Activated T-cell treated with anti-CD3 and anti-CD28 coated beads for 1 hour (primary cell): Measurements from ENCODE around the gene MIEN1.
A peak's percentile ranks its signal among the peaks of the same experiment; 100 is the strongest.
"Not testable (repeated sequence)": the region's sequence is repeated elsewhere in the genome, so short reads cannot be mapped to it uniquely, and the experiment has no call there.

Experiments
- DNase-seq: peaks from one replicate; pipeline ENCODE4 v3.0.0-alpha.2; 2020; ENCODE audit warnings: low read depth

Gene MIEN1, protein sequence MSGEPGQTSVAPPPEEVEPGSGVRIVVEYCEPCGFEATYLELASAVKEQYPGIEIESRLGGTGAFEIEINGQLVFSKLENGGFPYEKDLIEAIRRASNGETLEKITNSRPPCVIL

DNA sequence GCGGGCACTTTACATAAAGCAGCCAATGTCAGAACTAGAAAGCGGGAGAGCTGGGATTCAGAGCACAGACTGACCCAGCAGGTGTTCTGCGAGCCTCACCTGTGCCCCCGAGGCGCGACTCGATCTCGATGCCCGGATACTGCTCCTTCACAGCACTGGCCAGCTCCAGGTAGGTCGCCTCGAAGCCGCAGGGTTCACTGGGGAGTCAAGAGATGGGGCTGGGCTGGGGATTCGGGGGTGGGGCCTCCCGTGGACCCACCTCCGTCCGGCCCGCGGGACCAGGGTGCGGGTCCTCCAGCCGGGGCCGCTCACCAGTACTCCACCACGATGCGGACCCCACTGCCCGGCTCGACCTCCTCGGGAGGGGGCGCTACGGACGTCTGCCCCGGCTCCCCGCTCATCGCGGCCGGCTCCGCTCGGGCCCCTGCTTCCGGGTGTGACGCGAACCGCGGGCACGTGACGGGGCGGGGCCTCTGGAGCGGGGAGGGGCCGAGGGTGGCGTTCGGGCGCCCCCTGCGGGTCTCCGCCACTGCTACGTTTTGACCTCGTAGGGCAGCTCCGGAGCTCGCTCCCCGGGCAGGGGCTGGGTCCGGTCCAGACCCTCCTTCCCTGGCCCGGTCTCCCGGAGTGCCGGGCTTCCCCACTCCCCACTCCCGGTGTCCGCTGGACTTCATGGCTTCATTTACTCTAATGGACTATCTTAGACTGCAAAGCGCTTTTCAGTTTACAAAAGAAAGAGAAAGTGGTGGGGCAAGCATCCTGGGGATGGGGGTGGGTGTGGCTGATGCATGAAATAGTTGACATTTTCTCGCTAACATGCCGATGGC is at the start of gene MIEN1:
Gene MIEN1 (minus strand): TSS at position 438 of the 827 bp plus-strand sequence. CDS start 37 bp downstream, at position 401.
- DNase-seq, result peak; percentile 95

DNA sequence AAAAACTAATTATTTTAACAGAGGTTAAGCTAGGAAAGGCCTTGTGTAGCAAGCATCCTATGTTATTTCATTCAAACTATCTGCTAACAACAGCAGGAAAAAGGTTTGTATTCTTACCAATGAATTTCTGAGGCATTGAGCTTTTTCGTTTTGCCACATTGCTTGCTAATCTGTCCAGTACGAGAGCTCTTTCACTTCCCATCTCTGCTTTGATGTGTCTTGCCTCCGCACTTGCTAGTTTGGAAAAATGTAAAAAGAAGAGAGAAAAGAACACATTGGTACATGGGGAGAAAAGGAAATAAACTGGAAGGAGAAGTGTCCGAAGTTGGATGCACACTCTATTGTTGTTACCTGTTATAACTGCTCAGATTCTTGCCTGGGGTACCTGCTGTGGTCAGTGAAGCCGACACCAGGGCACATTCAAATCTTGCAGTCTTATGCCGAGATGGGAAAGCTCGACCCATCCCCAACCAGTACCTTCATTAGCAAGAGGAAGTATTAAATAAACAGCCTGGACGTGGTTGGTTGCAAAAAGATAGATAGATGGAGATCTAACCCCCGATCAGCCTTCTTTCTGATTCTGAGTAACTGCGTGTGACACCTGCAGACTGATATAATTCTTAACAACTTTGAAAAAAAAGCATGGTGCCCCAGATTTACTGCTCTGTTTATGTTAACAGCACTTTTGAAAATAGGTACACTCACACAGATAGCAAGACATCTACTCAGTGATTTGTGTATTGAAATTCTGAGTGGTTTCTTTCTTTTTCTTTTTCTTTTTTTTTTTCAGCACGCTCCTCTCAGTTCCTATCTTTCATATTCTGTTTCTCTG is 47.4 kb upstream of the MIEN1 start:
- DNase-seq, result no peak

DNA sequence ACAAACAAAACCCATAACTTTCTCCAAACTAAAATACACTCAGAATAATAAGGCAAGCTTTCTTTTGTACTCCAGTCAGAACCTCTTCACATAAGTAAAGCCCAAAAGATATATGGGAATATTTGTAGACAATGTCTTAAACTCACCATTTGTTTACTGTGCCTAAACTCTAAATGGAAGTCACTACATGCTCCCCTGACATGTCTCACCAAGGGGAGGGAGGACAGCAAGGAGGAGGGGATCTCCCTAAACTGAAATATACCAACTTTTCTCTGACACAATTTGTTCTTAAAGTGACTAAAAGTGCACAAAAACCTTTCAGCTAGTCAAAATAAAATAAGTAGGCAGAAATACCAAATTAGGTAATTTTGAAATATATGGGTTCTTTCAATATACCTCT is 45.9 kb upstream of the MIEN1 start:
- DNase-seq, result no peak

DNA sequence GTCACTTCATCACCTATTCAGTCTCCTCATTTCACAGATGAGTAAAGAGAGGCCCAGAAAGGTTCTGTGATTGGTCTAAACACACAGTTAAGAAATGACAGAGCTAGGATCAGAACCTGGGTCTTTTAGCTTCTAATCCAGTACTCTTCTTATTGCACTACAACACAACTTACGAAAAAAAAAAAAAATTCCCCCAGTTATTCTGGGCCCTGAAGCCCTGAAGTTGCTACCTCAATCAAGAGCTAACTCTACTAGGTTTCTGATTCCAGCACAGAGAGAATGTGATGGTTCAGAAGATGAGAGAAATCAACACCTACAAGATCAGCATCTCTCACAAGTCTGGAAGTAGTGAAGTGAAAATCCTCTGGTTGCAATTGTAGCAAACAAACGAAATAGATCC is 44.7 kb upstream of the MIEN1 start:
- DNase-seq, result no peak

DNA sequence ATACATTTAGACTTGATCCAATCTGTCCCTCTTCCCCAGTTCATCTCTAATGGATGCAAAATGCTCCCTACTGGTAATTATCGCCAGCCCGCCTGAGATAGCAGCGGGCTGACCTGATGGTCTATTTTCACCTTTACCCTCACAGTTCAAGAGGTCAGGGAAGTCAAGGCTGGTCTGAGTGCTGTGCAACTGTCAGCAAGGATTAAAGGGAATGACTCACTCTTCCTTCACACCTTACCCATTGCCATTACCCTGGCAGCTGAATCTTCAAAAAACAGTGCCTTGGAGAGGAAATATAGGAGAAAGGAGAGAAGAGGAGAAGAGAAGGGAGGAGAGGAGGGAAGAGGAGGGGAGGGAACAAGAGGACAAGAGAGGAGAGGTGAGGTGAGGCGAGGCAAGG is 43.7 kb upstream of the MIEN1 start:
- DNase-seq, result no peak

DNA sequence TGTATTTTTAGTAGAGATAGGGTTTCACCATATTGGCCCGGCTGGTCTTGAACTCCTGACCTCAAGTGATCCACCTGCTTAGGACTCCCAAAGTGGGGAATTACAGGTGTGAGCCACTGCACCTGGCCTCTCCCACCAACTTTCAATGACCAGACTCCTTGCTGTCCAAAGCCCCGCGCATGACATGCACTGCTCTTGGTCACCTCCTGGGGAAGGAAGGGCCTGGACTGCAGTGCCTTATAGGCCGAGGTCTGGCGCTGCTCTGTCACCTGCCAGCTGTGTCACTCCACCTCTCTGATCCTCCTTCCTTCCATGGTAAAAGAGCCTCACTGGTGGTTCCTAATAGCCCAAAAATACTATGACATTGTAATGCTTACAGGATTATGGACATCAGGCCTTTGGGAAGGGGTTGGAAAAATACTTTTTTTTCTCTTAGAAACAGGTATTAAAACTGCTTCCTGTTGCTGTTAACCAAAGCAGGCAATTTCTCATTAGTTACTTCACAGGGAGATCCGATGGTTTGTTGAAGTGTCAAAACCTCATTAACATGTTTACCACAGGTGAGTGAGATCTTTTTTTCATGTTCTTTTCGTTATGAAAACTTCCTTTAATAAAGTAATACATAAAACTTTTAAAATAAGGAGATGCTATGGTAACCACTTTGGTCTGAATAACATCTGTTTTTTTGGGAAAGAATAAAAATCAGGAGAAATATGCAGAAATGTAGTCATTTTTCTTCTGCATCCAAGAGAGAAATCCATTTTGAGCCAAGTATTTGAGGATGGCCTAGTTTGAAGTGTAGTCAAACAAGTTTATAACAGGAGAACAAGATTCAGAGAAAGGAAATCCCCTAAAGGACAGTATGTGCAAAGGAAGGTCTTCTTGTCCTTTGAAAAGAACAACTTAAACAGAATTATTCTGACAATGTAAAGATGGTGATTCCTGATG is 42.9 kb upstream of the MIEN1 start:
- DNase-seq, result no peak

DNA sequence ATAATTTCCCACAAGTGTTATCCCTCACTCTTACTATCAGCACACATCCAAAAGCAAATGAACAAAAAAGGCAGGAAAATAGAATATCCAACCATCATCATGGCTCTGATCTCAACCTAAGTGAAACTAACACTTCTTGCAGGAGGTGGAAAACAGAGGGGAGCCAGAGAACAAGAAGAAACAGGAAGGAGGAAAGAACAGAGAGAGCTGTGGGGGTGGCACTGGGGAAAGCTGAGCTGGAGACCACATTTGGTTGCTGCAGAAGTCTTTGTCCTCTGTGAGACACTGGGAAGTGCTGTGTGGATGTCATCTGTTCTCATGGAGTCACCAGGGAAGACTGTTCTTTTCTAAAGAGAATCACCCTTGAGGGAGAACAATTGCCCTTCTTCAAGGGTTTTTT is 42.1 kb upstream of the MIEN1 start:
- no peak for DNase-seq

DNA sequence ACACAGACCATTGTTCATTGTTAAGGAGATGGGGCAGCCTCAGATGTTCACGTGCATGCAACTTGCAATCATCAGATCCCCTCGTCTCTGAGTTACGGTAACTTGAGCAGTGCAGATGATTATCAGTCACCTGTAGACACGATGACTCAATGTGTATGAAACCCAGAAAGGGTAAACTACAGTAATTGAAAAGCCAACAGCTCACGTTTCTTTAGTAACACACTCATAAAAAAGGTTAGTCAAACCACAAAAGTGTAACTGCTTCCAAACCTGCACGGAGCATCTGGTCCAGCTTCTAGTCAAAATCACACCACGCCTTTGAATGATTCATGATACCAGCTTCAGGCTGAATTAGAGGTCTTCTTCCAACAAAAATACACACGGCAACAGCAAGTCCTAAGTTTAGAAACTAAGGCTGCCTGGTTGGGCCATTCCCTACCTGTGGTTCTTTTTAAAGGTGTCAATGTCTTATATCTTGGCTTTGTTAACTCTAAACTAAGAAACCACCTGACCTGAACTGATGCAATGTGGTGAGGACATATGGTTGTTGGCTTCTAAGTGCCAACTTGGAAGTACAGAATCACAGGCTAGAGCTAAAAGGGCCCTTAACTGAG is 39.7 kb upstream of the MIEN1 start:
- peak; percentile 22 for DNase-seq

DNA sequence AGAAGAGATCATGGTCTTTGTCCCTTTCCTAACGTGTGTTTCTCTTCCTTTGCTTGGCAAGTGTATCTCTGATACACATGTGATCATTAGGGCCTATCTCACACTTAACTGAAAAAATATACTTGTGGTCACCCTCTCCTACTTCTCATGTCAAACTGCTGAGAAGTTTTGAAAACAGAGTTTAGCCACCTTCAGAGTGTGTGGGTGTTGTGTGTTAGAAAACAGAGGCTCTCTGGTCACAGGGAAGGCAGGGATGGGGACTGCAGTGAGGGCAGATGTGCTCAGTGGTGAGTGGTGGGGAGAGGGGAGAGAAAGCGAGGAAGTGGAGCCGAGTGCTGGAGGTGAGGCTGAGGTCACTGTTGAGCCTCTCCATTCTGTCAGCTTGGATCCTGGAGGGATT is 36.8 kb upstream of the MIEN1 start:
- DNase-seq, result no peak

DNA sequence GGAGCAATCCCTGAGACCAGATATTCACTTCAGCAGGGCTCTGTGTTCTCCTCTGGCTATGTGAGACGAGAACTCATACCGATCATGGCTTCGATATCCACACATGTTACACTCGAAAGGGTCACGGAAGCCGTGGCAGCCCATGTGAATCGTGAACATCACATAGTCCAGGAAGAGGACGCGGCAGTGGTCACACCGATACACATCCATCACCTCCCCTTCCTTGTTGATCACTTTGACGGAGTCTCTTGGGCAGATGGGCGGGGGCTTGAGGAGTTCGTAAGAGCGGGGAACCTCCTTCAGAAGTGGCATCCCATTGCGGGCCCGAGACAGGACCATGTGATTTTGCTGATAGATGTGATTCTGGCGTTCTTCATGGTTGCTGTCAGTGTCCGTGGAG is 35.4 kb upstream of the MIEN1 start:
- DNase-seq, result no peak

DNA sequence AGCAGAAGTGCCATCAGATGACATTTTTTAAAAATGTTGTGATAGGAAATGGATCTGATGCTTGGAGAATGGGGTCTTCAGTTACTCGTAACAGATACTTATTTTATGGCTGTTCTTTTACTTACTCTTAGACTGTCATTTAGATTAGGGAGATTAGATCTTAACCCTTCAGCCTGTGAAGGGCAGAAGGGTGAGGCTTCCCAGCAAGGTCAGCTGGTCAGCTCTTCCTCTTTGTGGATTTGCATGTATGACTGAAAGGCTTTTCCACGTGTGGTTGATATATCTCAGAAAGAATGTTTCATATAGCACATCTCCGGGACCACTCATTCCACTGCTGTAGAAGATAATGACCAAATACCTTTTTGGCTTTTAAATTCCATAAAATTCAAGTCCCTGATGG is 34.8 kb upstream of the MIEN1 start:
- no peak for DNase-seq

DNA sequence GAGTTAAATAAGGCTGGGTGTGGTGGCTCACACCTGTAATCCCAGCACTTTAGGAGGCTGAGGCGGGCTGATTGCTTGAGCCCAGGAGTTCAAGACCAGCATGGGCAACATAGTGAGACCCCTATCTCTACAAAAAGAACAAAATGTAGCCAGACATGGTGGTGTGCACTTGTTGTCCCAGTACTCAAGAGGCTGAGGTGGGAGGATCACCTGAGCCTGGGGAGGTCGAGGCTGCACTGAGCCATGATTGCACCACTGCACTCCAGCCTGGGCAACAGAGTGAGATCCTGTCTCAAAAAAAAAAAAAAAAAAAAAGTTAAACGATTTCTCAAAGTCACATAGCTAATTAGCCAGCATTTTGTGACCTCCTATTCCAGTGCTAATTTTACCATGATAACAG is 33.8 kb upstream of the MIEN1 start:
- DNase-seq, result not testable (repeated sequence)

DNA sequence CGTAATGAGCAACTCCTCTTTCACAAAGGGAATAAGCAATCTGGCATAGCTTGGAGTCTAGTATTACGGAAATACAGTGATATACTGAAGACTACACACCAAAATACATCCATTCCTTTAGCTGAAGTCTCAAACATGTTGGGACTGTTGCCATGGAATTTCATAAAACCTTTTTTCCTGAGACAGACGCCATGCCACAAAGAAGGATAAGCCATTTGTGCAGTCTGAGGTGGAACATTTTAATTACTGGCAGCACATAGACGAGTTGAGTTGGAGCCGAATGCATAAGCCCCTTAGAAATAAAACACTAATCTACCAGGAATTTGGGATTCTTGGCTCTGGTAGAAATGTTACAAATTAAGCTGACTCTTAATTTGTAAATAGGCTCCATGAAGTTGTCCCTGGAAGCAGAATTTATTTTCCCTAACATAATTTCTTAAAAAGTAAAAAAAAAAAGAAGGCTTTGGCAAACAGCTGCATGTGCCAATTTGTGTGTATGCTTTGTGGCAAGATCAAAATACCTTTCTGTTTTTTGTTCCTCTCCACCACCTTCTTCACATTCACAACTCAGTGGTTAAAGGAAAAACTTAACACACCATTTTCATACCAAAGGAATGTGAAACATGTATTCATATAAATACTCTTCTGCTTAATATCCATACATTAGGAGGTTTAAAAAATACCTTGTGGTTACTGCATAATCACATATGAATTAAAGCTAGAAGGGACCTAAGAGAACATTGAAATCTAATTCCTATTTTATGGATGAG is 32.9 kb upstream of the MIEN1 start:
- no peak for DNase-seq

DNA sequence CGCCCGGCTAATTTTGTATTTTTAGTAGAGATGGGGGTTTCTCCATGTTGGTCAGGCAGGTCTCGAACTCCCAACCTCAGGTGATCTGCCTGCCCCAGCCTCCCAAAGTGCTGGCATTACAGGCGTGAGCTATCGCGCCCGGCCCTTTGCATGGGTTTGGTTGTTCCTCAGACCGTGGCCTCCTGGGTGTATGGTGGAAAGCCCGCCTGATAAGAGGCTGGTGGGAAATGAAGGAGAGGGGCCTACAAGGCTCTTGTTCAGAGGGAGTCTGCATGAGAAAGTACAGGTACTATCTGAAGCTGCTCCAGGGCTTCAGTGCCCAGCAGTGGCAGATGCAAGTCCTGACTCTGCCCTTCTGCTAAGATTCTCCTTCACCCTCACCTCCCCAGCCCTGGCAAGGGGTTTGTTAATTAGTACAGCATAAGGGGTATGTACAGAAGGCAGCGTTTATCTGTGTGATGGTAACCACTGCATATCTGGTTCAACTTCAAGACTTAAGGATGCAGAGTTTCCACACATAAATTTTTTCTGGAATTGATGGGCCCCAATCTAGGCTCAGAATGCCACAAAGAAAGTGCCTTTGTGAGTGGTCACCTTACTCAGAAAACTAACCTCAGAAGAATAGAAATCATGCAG is 31.6 kb upstream of the MIEN1 start:
- no peak for DNase-seq

DNA sequence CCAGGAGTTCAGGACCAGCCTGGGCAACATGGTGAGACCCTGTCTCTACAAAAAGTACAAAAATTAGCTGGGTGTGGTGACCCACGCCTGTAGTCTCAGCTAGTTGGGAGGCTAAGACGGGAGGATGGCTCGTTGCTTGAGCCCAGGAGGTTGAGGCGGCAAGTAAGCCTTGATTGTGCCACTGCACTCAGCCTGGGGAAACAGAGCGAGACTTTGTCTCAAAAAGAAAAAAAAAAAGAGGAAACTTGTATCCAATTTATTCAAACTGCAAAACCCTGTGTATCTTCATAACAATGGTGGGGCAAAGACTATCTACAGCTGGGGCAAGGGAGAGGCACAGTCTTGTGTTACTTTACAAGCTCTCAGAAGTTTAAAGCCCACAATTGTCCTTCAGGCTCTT is 28.9 kb upstream of the MIEN1 start:
- no peak for DNase-seq

DNA sequence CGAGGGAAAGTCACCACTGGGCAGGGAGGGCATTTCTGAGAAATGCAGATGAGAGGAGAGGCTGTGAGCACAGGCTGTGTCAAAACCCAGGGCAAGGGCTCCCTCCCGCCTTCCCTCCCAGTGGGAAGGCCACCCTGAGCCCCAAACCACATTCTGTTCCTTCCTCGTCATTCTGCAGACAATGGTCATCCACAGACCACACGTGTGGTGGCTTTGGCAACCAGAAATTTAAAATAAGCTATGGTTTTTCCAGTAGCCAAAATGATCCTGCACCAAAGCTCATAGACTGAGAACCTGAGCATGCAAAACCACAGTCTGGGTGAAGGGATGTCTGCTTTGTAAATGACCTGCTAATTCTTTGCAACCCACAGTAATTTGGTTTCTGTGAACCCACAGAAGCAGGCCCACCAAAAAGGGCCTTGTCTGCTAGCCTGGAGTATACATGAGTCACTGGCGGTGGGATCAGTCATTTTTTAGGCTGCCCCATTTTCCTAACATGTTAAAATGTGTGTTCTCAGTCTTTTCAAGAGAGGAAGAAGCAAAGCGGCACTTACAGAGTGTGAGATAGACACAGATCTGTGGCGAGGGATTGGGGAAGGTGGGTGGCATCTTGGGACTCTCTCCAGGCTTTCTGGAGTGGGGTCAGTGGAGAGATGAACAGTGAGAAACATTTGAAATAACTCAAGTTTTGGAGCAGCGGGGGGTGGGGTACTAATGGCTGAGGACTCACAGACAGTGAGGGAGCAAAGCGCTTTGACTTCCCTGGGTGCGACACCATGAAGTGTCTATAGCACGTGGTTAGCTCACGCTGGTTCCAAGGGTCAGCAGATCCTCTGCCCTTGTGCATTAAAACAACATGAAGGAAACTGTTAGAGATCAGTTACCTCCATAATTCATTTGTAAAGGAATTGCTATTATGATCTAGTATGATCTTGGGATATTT is 27.9 kb upstream of the MIEN1 start:
- peak; percentile 22 for DNase-seq

DNA sequence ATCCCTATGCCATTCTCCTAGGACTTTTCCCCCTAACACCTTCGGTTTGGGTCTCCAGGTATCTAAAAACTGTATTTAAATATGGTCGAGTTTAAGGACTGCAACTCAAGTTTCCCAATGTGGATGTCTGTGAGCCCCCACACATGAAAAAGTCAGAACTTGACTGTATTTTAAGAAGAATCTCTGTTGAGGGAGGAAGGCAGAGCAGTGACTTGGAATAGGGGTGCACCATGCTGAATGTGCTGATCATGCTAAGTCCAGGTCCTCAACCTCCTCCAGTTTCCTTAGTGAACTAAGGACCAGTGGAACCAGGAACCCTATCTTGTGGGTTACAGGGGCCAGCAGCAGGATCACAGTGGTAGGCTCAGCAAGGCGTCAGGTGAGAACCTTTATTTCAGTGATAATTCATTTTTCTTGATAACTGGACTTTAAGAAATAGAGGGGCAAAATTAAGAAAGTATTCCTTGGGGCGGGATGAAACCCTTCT is 26.9 kb upstream of the MIEN1 start:
- DNase-seq, result no peak

DNA sequence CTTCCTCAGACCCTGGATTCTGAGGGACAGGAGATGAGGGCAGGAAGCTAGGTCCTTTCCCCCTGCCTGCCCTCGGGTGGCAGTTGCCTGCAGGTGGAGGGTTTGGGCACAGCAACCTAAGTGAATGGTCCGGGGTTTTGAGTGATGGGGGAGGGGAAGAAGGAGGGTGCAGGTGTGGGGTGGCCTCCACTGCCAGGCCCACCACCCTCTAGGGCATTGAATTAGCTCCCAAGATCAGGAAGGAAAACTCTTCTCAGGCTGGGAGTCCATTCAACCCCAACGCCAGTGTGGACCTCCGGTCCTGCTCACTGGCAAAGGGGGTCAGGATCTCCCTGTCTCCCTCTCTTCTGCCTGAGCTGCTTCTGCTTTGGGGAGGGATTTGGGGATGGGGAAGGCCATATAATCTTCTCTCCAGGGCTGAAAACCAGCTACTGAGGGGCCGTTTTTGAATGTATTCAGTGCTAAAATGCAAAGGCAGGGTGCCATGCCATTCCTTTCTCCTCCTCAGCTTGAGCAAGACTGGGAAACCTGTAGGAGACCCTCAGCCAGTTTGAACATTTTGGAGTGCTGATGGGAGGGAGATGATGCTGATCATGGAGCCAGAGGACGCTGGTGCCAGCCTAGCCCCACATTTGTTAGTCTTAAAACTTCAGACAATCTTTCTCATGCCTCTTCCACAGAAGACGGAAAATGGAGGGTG is 26.2 kb upstream of the MIEN1 start:
- DNase-seq, result no peak
